MM.1S (cell line): ENCODE data around the gene OR6A2.

Experiments used
- DNase-seq: peaks from one replicate; pipeline ENCODE4 v3.0.0-alpha.2; 2015
- H2AFZ ChIP-seq: fragments of 300-600 bp; sonication (generic); 2 replicates; pipeline ENCODE4 v1.6.0; 2016; ENCODE audit warnings: antibody characterized with exemption, low read length
- H3F3A ChIP-seq: fragments of 300-600 bp; sonication (generic); 2 replicates; pipeline ENCODE4 v1.6.1; 2016; ENCODE audit warnings: mild to moderate bottlenecking, antibody characterized with exemption, low read length, moderate library complexity, mixed read lengths; ENCODE audit not compliant: insufficient read depth
- H3K27ac ChIP-seq: fragments of 300-600 bp; sonication (generic); 2 replicates; pipeline ENCODE4 v1.5.1; 2016; ENCODE audit warnings: mild to moderate bottlenecking, low read length
- H3K27me3 ChIP-seq: fragments of 300-600 bp; sonication (generic); replicated peaks from 2 replicates; pipeline ENCODE4 v1.6.0; 2016; ENCODE audit warnings: low read length; ENCODE audit not compliant: insufficient read depth
- H3K36me3 ChIP-seq: fragments of 300-600 bp; sonication (generic); replicated peaks from 2 replicates; pipeline ENCODE4 v1.6.1; 2016; ENCODE audit warnings: mild to moderate bottlenecking, low read length, mixed read lengths; ENCODE audit not compliant: insufficient read depth
- H3K4me1 ChIP-seq: fragments of 300-600 bp; sonication (generic); 2 replicates; pipeline ENCODE4 v1.6.1; 2016; ENCODE audit warnings: low read length, mixed read lengths
- H3K4me2 ChIP-seq: fragments of 300-600 bp; sonication (generic); 2 replicates; pipeline ENCODE4 v1.6.0; 2016; ENCODE audit warnings: low read depth, low read length
- H3K4me3 ChIP-seq: fragments of 300-600 bp; sonication (generic); 2 replicates; pipeline ENCODE4 v1.5.1; 2016; ENCODE audit warnings: low read length, mixed read lengths
- H3K79me2 ChIP-seq: fragments of 300-600 bp; sonication (generic); 2 replicates; pipeline ENCODE4 v1.6.1; 2016; ENCODE audit warnings: mixed run types, low read length, mixed read lengths
- H3K9ac ChIP-seq: fragments of 300-600 bp; sonication (generic); 2 replicates; pipeline ENCODE4 v1.6.1; 2016; ENCODE audit warnings: low read length, mixed read lengths
- H3K9me2 ChIP-seq: fragments of 300-600 bp; sonication (generic); replicated peaks from 2 replicates; pipeline ENCODE4 v1.6.1; 2016; ENCODE audit warnings: mild to moderate bottlenecking, low read length, mixed read lengths; ENCODE audit not compliant: insufficient read depth
- H3K9me3 ChIP-seq: fragments of 300-600 bp; sonication (generic); replicated peaks from 2 replicates; pipeline ENCODE4 v1.6.1; 2016; ENCODE audit warnings: mild to moderate bottlenecking, low read length, mixed read lengths; ENCODE audit not compliant: insufficient read depth
- H4K20me1 ChIP-seq: fragments of 300-600 bp; sonication (generic); 2 replicates; pipeline ENCODE4 v1.6.1; 2016; ENCODE audit warnings: mild to moderate bottlenecking, low read length, moderate library complexity, mixed read lengths; ENCODE audit not compliant: insufficient read depth
- CTCF ChIP-seq: fragments of 300-600 bp; sonication (generic); IDR thresholded peaks from 2 replicates; pipeline ENCODE4 v1.5.1; 2016; ENCODE audit warnings: antibody characterized with exemption, low read length, mixed read lengths
- EZH2 ChIP-seq: fragments of 300-600 bp; sonication (generic); optimal IDR thresholded peaks from 2 replicates; pipeline ENCODE3; 2017; ENCODE audit warnings: low read depth, mild to moderate bottlenecking, antibody characterized with exemption, low read length, mixed read lengths
- EZH2phosphoT487 ChIP-seq: fragments of 300-600 bp; sonication (generic); IDR thresholded peaks from 2 replicates; pipeline ENCODE4 v1.6.1; 2018; ENCODE audit warnings: antibody characterized with exemption, low read length

The OR6A2 gene

GRCh38 chr11:6746086-6746618 lies 53.3 kb downstream of the OR6A2 start:
- Histone ChIP-seq H3K79me2 (peaks cover 42% of the 10 kb centered on the region), H3K9me3 (no peaks in the 10 kb centered on the region), H3F3A (peaks cover 18% of the 10 kb centered on the region), H3K27me3 (no peaks in the 10 kb centered on the region), H3K36me3 (no peaks in the 10 kb centered on the region), H3K9ac (peak overlapping the region; percentile 54), H3K27ac (peak overlapping the region; percentile 73), H4K20me1 (no peaks in the 10 kb centered on the region), H3K9me2 (no peaks in the 10 kb centered on the region), H3K4me2 (peak overlapping the region; percentile 60), H2AFZ (peak overlapping the region; percentile 58), H3K4me3 (peak overlapping the region; percentile 64), H3K4me1 (peaks cover 22% of the 10 kb centered on the region)
- DNase-seq: peak; percentile 84
- TF ChIP-seq EZH2 (no peak), CTCF (no peak), EZH2phosphoT487 (no peak)

DNA sequence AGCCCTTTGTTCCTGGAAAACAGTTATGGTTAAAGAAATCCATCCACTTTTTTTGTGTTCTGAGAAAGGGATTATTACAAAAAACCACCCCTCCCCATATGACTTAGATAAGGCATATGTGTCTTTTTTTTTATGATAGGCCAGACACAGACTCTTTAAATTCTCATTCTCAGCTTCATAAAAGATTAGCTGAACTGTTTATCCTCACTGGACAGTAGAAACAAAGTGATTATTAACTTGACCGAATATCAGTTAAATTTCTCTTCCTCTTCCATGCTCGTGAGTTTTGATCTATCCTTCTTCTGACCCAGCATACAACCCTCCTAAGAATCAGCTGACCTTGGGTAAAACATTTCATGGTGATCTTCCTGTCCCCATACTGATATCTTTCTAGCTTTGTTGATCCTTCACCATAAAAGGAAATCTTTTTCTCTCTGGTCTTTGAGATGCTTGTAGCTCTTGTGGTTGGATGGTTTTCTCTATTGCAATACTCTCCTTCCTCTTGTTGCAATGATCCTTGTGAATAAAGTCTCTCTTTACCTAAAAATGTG lies 53.9 kb downstream of the OR6A2 start:
- Histone ChIP-seq H3K9ac (peak overlapping the region; percentile 54), H4K20me1 (no peaks in the 10 kb centered on the region), H3K27me3 (no peaks in the 10 kb centered on the region), H3K4me2 (peak overlapping the region; percentile 60), H3K79me2 (peaks cover 46% of the 10 kb centered on the region), H2AFZ (peak overlapping the region; percentile 26; the same call in 1 of the 2 replicates), H3F3A (peaks cover 18% of the 10 kb centered on the region), H3K4me3 (peak overlapping the region; percentile 64), H3K4me1 (peaks cover 22% of the 10 kb centered on the region), H3K9me3 (no peaks in the 10 kb centered on the region), H3K9me2 (no peaks in the 10 kb centered on the region), H3K36me3 (no peaks in the 10 kb centered on the region), H3K27ac (peak overlapping the region; percentile 73)
- DNase-seq: peak; percentile 11
- TF ChIP-seq EZH2phosphoT487 (no peak), EZH2 (no peak), CTCF (no peak)

GRCh38 chr11:6745018-6745417 lies 54.5 kb downstream of the OR6A2 start:
- Histone ChIP-seq H3K9me2 (no peaks in the 10 kb centered on the region), H3K27ac (peak overlapping the region; percentile 73; the same call in 1 of the 2 replicates), H3K4me3 (peak overlapping the region; percentile 64), H3F3A (peaks cover 18% of the 10 kb centered on the region), H3K36me3 (no peaks in the 10 kb centered on the region), H3K4me1 (peaks cover 22% of the 10 kb centered on the region), H4K20me1 (no peaks in the 10 kb centered on the region), H3K27me3 (no peaks in the 10 kb centered on the region), H3K79me2 (peaks cover 47% of the 10 kb centered on the region), H3K9ac (peak overlapping the region; percentile 54; the same call in 1 of the 2 replicates), H3K9me3 (no peaks in the 10 kb centered on the region), H2AFZ (no peak overlapping the region), H3K4me2 (peak overlapping the region; percentile 60)
- DNase-seq: no peak
- no peak for TF ChIP-seq CTCF
- no peak for TF ChIP-seq EZH2
- no peak for TF ChIP-seq EZH2phosphoT487
